CD4-positive, alpha-beta T cell treated with Interleukin-12 subunit alpha and Interleukin-12 subunit beta, for 1 hour (primary cell): ENCODE results near the gene DOCK2.

ENCODE experiments used
- DNase-seq: peaks from one replicate; pipeline ENCODE4 v3.0.0-alpha.2; 2020

The DOCK2 gene

GRCh38 chr5:170109059-170110031, 472.3 kb downstream of the DOCK2 start:
- no peak for DNase-seq

GRCh38 chr5:170110403-170111087, 473.5 kb downstream of the DOCK2 start:
- DNase-seq: no peak

GRCh38 chr5:170111088-170111785, 474.2 kb downstream of the DOCK2 start:
- no peak for DNase-seq

GRCh38 chr5:170112876-170113521, 475.9 kb downstream of the DOCK2 start:
- DNase-seq: no peak

GRCh38 chr5:170113522-170113900, 476.4 kb downstream of the DOCK2 start:
- no peak for DNase-seq

DNA sequence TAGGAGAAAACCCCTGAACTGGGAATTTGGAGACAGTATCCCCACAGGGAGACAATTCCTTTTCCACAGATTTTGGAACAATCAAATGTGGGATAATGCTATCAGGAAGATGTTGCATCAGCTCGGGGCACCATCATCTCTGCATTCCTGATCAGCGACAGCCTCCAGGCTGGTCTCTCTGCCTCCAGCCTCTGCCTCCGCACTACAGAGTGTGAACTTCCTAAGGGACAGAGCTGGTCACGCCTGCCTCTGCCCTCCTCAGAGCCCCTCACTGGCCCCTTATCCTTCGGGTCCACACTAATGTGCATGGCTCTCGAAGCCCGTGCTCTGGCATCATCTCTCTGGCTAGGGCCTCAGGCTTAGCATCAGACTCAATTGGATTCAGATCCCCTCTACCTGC, 477.2 kb downstream of the DOCK2 start:
- no peak for DNase-seq

- no peak for DNase-seq
Measured at GRCh38 chr5:170115925-170116324, 478.9 kb downstream of the DOCK2 start.

GRCh38 chr5:170117736-170118135, 480.7 kb downstream of the DOCK2 start:
- no peak for DNase-seq

DNA sequence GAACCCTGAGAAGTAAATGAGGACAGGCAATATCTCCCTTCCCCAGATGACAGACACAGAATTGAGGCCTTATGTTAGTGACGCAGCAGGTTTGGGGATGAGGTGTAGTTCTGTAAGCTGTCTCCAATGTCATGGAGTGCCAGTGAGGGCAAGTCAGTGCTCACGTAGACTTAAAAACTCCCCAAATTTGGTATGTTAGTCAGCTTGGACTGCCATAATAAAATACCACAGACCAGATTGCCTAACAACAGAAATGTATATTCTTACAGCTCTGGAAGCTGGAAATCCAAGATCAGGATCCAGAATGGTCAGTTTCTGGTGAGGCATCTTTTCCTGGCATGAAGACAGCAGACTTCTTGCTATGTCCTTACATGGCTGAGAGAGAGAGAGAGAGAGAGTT, 483.5 kb downstream of the DOCK2 start:
- no peak for DNase-seq

DNA sequence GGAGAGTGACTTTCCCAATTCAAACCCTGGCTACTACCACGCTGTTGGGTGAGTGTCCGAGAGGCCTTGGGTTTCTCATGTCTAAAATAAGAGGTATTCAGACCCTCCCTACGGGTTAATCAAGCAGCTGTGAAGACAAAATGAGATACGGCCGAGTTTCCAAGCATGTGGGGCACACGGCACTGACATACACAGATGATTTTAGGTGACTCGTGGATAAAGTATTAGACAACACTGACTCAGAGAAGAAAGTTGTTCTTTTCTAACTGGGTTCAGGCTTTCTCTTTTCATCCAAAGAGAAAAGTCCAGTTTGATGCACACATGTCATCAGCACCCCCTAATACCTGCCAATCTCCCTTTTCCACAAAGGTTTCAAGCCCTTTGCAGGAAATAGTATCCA, 484.2 kb downstream of the DOCK2 start:
- DNase-seq: no peak

GRCh38 chr5:170126061-170126460, 489.0 kb downstream of the DOCK2 start:
- no peak for DNase-seq

- DNase-seq: no peak
Measured at GRCh38 chr5:170126626-170127025, 489.6 kb downstream of the DOCK2 start.

GRCh38 chr5:170131235-170131634, 494.2 kb downstream of the DOCK2 start:
- no peak for DNase-seq

- DNase-seq: no peak
Measured at GRCh38 chr5:170132269-170132975, 495.3 kb downstream of the DOCK2 start.
